Cardiac fibroblast (primary cell): ENCODE results near the gene THY1.
"Not testable (repeated sequence)": the region's sequence is repeated elsewhere in the genome, so short reads cannot be mapped to it uniquely, and the experiment has no call there.

ENCODE experiments used
- DNase-seq, 2 donors: peaks; one replicate each; pipeline versions ENCODE4 v3.0.0 to v3.0.0-alpha.2; 2010; ENCODE audit warnings: low read depth in 2 of 2
- H3K4me3 ChIP-seq, 2 donors: replicated peaks in 1 of 2; 1 replicate in 1 of 2; 2 replicates in 1 of 2; pipeline ENCODE4 v1.5.1; 2011; ENCODE audit warnings: low read depth in 2 of 2, low read length in 2 of 2, mild to moderate bottlenecking in 2 of 2, moderate library complexity in 1 of 2
- CTCF ChIP-seq: IDR thresholded peaks from one replicate; pipeline ENCODE4 v1.5.1; 2011; ENCODE audit warnings: low read depth, mild to moderate bottlenecking, low read length, inconsistent platforms

The THY1 gene

GRCh38 chr11:119445850-119446249 lies 22.9 kb upstream of the THY1 start:
- DNase-seq = peak in 1 of 2 donors; percentile 16
- no peak for TF ChIP-seq CTCF
- H3K4me3 ChIP-seq = no peak overlapping the region

DNA sequence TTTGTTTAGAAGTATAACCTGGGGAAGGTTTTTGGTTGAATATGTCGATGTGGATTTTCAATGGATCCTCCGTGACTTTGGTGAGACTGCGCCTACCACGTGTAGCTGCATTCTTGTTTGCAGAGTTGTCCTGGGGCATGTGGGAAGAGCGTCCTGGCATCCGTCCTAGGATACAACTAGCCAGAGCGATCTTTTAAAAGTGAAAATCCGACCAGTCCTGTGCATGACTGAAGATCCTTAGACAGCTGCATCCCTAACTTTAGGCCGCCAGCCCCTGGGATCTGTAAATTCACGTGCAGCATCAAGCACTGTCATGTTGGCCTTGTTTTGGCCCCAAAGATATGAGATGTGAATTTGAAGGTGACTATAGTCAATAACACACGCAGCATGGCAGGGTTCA lies 22.4 kb upstream of the THY1 start:
- no peak for DNase-seq

GRCh38 chr11:119441898-119442243 lies 18.9 kb upstream of the THY1 start:
- no peak for TF ChIP-seq CTCF
- H3K4me3 ChIP-seq = no peak overlapping the region

More for the DNA sequence above, 22.4 kb upstream of the THY1 start:
- H3K4me3 ChIP-seq = no peak overlapping the region
- no peak for TF ChIP-seq CTCF

GRCh38 chr11:119438599-119438998 lies 15.6 kb upstream of the THY1 start:
- no peak for DNase-seq
- no peak overlapping the region for H3K4me3 ChIP-seq

More at GRCh38 chr11:119441898-119442243, 18.9 kb upstream of the THY1 start:
- no peak for DNase-seq

DNA sequence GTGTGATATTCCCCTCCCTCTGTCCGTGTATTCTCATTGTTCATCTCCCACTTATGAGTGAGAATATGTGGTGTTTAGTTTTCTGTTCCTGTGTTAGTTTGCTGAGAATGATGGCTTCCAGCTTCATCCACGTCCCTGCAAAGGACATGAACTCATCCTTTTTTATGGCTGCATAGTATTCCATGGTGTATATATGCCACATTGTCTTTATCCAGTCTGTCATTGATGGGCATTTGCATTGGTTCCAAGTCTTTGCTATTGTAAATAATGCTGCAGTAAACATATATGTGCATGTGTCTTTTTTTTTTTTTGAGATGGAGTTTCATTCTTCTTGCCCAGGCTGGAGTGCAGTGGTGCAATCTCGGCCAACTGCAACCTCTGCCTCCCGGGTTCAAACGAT lies 14.5 kb upstream of the THY1 start:
- not testable (repeated sequence) for DNase-seq, H3K4me3 ChIP-seq

More at GRCh38 chr11:119438599-119438998, 15.6 kb upstream of the THY1 start:
- TF ChIP-seq CTCF = no peak

DNA sequence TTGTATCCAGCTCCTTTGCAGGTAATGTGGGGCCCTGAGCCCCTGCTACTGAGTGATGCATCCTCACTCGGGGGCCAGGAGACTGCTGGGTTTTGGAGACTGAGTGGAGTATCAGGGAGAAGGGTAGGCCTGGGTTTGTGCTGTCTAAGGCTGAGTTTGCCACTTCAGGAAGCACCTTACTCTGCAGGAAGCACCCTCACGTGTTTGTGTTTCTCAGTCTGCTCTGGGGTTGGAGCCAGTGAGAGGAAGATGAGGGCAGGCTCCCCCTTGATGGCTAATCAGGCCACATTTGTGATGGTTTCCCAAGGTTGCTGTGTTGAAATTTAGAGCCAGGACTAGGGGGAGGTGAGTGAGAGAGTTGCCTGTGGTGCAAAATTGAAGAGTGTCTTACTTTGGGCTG lies 13.7 kb upstream of the THY1 start:
- no peak overlapping the region for H3K4me3 ChIP-seq
- TF ChIP-seq CTCF = no peak
- DNase-seq = no peak

- no peak for DNase-seq
- no peak for TF ChIP-seq CTCF
- H3K4me3 ChIP-seq = no peak overlapping the region
These were observed 13.1 kb upstream of the THY1 start for GRCh38 chr11:119436093-119436492.
